ENCODE measurements around the gene YJEFN3. TPM values are rescaled to one million over a fixed set of nuclear protein-coding genes. Genes with fewer than 3 reads are reported as not detected.

YJEFN3 gene
- total RNA-seq, 4 donors from 2014 or later: 1.1 to 12.0 (median 1.7) TPM

GRCh38 chr19:19571071-19571786 lies 42.5 kb downstream of the YJEFN3 start:
- WGBS: 88% methylated on average over 11 of the region's 11 CpGs
- H3K27me3 ChIP-seq: no peaks in the 10 kb centered on the region
- no peak overlapping the region for H3K4me3 ChIP-seq
- TF ChIP-seq CTCF (IDR thresholded peaks at IDR 0.05) (no peak), POLR2AphosphoS5 (IDR thresholded peaks at IDR 0.05) (no peak), EP300 (IDR thresholded peaks at IDR 0.05) (no peak), POLR2A (IDR thresholded peaks at IDR 0.05) (no peak)
- H3K9me3 ChIP-seq: no peaks in the 10 kb centered on the region
- no peak overlapping the region for H3K27ac ChIP-seq
- H3K4me1 ChIP-seq: no peaks in the 10 kb centered on the region
- peaks cover 6% of the 10 kb centered on the region for H3K36me3 ChIP-seq
- DNase-seq (ENCODE audit: low spot score in 2 of 2): no peak

- no peak overlapping the region for H3K27ac ChIP-seq
- no peaks in the 10 kb centered on the region for H3K4me1 ChIP-seq
- peaks cover under 1% of the 10 kb centered on the region for H3K36me3 ChIP-seq
- no peak for TF ChIP-seq POLR2AphosphoS5 (IDR thresholded peaks at IDR 0.05)
- TF ChIP-seq CTCF (IDR thresholded peaks at IDR 0.05): no peak
- TF ChIP-seq EP300 (IDR thresholded peaks at IDR 0.05): no peak
- TF ChIP-seq POLR2A (IDR thresholded peaks at IDR 0.05): no peak
- 92% methylated on average over 6 of the region's 6 CpGs for WGBS
- no peak overlapping the region for H3K4me3 ChIP-seq
- DNase-seq (ENCODE audit: low spot score in 2 of 2): no peak
- no peaks in the 10 kb centered on the region for H3K9me3 ChIP-seq
- no peaks in the 10 kb centered on the region for H3K27me3 ChIP-seq
Observed at GRCh38 chr19:19575411-19575810, 46.7 kb downstream of the YJEFN3 start.

GRCh38 chr19:19578252-19578651 lies 49.5 kb downstream of the YJEFN3 start:
- H3K27ac ChIP-seq: no peak overlapping the region
- no peaks in the 10 kb centered on the region for H3K27me3 ChIP-seq
- no peaks in the 10 kb centered on the region for H3K36me3 ChIP-seq
- DNase-seq (ENCODE audit: low spot score in 2 of 2): no peak
- 80% methylated on average over 6 of the region's 6 CpGs for WGBS
- H3K4me1 ChIP-seq: no peaks in the 10 kb centered on the region
- TF ChIP-seq EP300 (IDR thresholded peaks at IDR 0.05): no peak
- H3K9me3 ChIP-seq: no peaks in the 10 kb centered on the region
- H3K4me3 ChIP-seq: no peak overlapping the region

DNA sequence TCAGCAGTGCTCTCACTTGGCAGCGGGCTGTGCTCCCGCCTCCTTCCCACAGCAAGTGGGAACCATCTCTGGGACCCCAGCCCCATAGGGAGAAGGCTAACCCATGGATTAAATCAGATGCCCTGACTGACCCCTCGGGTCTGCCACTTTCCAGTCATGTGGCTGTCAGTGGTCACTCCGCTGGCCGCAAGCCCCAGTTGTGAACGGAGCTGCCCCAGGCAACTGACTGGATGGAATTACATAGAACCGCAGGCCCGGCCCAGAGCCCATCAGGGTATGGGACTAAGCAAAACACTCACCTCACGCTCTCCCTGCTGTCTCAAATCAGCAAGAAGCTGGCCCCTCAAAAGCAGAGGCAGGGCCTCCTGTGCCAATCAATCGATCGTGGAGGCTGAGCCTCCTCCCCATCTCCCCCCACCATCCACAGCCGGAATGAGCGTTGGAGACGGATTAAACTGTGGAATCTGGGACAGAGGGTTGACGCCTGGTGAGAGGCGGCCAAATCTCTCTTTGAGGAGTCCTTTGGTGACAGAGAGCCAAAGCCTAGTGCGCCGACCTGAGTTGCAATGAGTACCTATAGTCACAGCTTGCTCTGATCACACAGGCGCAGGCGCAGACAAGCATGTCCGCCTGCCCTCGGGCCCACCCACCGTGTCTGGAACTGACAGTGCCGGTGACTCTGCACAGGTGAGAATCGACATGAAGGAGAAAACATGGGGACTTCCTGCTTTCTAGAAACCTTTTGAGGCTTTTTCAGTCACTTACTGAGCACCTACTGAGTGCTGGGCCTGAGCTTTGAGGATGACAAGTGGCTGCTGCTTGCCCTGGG lies 51.0 kb downstream of the YJEFN3 start:
- no peak for DNase-seq (ENCODE audit: low spot score in 2 of 2)
- Histone ChIP-seq H3K27ac (no peak overlapping the region), H3K4me3 (no peak overlapping the region), H3K4me1 (no peaks in the 10 kb centered on the region), H3K27me3 (no peaks in the 10 kb centered on the region), H3K9me3 (no peaks in the 10 kb centered on the region), H3K36me3 (no peaks in the 10 kb centered on the region)
- no peak for TF ChIP-seq EP300 (IDR thresholded peaks at IDR 0.05)
- no peak for TF ChIP-seq CTCF (IDR thresholded peaks at IDR 0.05)
- no peak for TF ChIP-seq POLR2A (IDR thresholded peaks at IDR 0.05)
- no peak for TF ChIP-seq POLR2AphosphoS5 (IDR thresholded peaks at IDR 0.05)
- 71% methylated on average over 22 of the region's 25 CpGs for WGBS

GRCh38 chr19:19580418-19580817 lies 51.7 kb downstream of the YJEFN3 start:
- Histone ChIP-seq H3K27ac (no peak overlapping the region), H3K9me3 (no peaks in the 10 kb centered on the region), H3K36me3 (no peaks in the 10 kb centered on the region), H3K27me3 (no peaks in the 10 kb centered on the region), H3K4me1 (no peaks in the 10 kb centered on the region), H3K4me3 (no peak overlapping the region)
- WGBS: 69% methylated on average over 4 of the region's 4 CpGs
- TF ChIP-seq POLR2AphosphoS5 (IDR thresholded peaks at IDR 0.05): no peak
- no peak for TF ChIP-seq EP300 (IDR thresholded peaks at IDR 0.05)
- TF ChIP-seq CTCF (IDR thresholded peaks at IDR 0.05): no peak
- no peak for TF ChIP-seq POLR2A (IDR thresholded peaks at IDR 0.05)
- DNase-seq (ENCODE audit: low spot score in 2 of 2): no peak
